ENCODE results near the gene MYO9B.
"Not testable (repeated sequence)": the region's sequence is repeated elsewhere in the genome, so short reads cannot be mapped to it uniquely, and the experiment has no call there.

MYO9B gene

DNA sequence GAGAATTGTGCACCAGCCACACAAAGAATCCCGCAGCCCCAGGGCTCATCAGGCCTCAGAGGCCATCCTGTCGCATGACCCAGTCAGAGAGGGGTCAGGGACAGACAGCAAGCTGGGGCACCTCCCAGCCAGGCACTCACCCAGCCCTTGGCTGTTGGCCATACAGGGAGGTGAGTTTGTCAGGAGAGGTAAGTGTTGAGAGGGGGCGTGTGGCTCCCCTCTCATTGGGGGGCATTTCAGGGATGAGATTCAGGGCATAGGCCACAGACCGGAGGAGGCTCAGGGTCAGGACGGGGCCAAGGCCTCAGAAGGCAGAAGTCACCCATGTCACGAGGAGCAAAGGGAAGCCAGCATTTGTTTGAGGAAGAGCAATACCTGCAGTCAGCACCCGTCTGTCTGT is 37.1 kb downstream of the MYO9B start:
- no peak for DNase-seq (ENCODE audit: low read depth in 2 of 2)

DNA sequence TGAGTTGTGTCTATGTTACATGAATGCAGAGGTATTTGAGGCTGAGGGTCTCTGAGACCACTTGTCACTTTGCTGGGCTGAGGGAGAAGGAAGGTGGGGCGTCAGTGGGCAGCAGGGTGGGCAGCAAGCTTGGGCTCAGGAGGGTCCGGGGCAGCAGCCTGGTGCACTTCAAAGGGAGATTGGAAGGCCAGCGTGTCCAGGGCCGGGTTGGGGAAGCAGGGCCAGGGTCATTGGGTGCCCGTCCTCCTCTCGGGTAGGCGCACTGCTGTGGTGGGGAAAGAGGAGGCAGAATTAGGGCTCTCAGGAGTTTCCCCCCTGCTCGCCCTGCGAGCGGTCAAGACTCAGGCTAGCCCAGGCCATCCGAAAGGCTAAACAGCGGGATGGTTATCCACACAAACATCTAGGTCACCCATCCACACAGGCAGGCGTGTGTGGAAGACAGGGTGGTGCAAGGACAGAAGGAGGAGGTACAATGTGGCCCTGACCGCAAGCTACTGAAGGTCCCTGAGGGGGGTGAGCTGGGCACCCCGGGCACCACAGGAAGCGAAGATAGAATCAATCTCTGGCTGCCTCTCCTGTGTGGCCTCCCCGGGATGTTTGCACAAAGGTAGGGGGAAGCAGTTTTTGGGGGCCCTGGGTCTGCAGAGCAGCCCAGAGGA is 37.7 kb downstream of the MYO9B start:
- DNase-seq (ENCODE audit: low read depth in 2 of 2) = no peak

DNA sequence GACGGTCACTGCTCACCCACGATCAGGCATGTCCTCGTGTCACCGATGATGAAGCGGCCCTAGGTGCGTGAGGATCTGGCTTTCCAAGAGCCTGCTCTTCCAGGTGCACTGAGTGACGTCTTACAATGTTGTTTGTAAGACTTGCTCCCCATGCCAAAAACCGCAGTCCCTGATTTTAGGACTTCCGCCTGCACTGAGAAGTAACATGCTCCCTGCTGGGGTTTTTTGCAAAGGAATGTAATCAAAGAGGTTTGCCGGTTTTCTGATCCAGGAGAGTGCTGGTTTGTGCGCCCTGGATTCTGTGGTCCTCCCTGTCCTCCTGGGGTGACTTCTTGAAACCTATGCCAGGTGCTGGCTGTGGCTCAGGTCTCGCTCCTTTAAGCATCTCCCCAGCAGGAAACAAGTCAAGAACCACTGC is 38.8 kb downstream of the MYO9B start:
- no peak for DNase-seq (ENCODE audit: low read depth in 2 of 2)

DNA sequence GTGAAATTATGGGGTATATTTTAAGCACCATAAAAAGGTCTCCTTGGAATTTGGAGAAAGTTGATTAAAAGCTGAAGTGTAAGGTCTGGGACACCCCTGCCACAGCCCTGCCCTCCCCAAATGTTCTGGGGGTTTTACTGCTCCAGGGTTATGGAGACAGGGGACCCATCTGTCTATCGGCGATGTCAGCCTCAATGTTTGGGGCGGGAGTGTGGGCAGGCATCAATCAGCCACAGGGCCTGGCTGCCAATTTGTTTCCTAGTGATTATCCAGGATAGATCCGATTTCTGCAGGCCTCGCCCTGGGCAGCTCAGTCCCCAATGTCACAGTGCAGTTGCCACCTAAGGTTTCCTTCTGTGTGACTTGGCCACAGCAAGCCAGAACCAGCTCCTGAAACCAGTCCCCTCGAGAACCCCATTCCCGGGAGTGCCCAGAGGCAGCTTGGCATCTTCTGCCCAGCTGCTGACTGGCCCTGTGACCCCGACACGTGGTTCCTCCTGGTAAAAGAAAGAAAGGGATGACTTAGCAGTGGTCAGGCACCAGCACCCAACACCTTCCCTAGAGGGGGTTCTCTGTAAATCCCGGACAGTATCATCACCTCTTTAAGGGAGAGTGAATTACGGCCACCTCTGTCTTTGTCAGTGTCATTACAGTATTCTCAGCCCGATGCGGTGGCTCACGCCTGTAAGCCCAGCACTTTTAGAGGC is 41.6 kb downstream of the MYO9B start:
- DNase-seq (ENCODE audit: low read depth in 2 of 2) = no peak

DNA sequence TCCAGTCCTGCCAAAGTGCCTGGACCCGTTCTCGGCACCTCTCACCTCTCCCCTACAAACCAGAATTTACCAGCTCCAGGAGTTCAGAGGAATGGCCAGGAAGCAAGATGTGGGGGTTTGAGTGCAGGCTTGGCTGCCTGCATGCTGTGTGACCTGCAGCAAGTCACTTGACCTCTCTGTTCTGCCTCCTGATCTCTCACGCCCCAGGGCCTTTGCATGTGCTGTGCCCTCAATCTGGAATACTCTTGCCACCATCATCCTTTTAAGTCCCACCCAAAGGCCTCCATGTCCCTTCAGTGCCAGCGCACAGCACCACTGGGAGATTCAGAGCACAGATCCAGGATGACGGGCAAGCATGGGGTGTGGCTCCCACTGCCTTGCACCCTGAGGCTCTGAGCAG is 43.4 kb downstream of the MYO9B start:
- no peak for DNase-seq (ENCODE audit: low read depth in 2 of 2)

DNA sequence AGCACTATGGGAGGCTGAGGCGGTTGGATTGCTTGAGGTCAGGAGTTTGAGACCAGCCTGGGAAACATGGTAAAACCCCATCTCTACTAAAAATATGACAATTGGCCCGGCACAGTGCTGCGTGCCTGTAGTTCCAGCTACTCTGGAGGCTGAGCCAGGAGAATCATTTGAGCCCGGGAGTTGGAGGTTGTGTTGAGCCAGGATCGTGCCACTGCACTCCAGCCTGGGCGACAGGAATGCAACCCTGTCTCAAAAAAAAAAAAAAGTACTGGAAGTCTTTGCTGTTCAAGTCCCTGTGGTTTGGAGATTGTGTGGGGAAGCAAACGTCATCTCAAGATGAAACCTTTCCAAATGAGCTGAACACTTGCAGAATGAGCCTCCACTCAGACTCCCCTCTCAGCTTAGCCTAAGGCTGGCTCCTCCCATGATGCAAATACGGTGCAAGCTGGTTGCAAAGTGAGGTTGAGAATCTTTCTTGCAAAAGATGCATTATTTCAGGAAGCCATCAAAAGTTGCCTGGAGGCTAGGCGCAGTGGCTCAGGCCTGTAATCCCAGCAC is 46.2 kb downstream of the MYO9B start:
- no peak for DNase-seq (ENCODE audit: low read depth in 2 of 2)

DNA sequence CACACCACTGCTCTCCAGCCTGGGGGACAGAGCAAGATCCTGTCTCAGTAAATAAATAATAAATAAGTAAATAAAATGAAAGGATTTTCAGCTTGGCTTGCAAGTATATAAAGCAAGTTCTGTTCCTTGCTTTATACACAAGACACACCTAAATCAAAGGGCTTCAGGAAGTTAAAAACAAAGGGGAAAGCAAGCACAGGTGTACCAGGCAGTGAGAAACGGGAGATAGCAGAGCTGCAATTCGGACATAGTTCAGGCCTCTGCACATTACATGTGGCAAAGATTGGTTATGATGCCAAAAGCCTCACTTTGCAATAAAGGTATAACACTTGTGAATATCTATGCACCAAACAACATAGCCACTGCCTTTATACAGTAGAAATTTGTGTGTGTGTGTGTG is 47.5 kb downstream of the MYO9B start:
- no peak for DNase-seq (ENCODE audit: low read depth in 2 of 2)

DNA sequence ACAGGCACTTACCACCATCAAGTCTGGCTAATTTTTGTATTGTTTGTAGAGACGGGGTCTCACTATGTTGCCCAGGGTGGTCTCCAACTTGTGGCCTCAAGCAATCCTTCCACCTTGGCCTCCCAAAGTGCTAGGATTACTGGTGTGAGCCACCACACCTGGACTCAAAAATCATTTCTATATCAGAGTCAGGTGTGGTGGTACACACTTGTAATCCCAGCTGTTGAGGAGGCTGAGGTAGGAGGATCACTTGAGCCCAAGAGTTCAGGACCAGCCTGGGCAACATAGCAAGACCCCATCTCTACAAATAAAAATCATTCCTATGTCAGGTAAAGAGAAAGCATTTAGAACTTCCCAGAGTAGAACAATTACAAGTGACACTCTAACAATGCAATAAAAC is 48.4 kb downstream of the MYO9B start:
- DNase-seq (ENCODE audit: low read depth in 2 of 2) = no peak

DNA sequence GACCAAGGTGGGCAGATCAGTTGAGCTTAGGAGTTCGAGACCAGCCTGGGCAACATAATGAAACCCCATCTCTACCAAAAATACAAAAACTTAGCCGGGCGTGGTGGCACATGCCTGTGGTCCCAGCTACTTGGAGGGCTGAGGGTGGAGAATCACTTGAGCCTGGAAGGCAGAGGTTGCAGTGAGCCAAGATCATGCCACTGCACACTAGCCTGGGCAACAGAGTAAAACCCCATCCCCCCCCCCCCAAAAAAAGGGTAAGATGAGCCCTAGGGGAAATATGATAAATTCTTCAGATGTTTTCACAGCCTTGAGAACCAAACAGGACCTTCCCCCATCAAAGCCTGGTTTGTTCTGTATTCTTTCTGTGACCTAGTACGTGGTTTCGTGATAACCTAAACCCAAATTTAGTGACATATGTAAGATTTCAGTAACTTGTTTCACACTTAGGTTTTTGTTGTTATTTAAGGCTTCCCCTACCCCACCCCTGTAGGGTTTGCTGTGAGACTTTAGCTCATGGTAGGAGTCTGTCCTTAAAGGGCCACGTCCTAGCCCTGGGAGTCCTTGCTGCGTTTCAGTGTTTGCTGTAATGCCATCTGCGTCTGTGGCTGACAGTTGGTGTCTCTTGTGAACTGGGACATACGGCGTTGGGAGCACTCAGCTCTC is 49.6 kb downstream of the MYO9B start:
- no peak for DNase-seq (ENCODE audit: low read depth in 2 of 2)

DNA sequence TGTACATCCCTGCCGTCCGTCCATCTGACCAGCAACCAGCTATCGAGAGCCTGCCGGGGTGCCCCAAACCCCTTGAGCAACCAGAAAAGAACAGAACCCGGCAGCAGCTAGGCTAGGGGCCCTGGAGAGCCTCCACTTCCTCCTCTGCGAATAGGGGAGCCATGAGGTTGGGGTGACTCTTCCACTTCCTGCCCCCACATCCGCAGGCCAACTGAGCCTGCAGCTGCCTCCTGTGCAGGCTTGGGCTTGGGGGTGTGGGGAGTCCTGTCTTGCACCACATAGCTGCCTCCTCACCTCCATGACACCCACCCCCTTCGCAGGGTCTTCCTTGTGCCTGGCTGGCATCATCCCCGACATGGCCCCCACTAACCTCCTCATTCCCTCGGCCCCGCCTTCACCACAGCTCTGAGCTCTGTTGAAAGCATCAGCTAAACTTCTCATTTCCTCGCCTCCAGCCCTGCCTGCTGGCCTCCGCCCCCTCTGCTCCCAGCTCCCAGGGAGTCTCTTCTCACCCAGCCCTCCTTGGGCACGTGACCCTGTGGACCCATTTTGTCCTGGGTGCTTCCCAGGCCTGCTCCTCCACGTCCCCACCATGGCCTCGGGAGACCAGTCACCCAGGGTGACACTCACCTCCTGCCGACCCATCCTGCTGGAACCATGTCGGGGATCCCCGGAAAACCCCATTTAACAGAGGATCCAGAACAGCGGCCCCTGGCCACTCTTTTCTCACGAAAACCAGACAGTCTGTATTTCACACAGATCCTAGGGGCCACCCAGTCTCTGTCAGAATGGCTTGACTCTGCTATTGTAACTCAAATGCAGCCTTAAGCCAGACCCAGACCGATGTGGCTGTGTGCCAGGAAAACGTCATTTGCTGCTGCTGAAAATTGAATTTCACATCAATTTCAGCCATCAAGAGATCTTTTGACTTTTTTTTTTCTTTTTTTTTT is 50.4 kb downstream of the MYO9B start:
- peak; percentile 44 to 54 for DNase-seq (ENCODE audit: low read depth in 2 of 2)

DNA sequence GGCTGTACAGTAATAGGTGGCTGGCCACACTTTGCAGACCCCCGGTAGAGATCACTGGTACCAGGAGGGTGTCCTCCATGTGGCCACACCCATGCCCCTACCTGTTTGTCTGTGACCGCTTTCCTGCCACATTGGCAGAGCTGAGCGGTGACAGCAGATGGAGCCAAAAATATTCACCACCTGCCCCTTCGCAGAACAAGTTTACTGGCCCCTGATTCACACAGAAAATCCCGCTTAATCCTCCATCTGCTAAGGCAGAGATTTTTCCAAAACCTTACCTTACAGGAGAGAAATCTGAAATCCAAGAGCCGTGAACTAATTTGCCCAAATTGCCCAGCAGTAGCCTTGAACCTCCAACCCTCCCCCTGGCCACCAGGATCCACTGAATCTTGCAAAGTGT is 52.1 kb downstream of the MYO9B start:
- no peak for DNase-seq (ENCODE audit: low read depth in 2 of 2)

DNA sequence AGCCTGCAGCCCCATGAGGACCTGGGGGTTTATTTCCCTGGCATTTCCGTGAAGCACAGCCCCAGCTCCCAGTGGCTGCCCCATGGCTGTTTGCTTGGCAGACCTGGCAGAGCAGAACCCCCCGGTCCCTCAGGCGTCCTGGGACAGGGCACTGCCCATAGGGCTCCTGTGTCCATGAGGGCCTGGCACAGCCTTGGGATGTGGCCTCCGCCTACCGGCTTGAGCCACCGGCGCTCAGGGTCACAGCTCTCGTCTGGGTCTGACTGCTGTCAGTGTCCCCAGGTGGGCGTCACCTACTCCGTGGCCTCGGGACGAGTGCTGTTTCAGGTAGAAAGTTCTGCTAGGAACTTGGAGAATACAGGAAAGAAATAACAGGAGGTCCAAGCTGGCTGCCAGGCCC is 52.8 kb downstream of the MYO9B start:
- no peak for DNase-seq (ENCODE audit: low read depth in 2 of 2)

DNA sequence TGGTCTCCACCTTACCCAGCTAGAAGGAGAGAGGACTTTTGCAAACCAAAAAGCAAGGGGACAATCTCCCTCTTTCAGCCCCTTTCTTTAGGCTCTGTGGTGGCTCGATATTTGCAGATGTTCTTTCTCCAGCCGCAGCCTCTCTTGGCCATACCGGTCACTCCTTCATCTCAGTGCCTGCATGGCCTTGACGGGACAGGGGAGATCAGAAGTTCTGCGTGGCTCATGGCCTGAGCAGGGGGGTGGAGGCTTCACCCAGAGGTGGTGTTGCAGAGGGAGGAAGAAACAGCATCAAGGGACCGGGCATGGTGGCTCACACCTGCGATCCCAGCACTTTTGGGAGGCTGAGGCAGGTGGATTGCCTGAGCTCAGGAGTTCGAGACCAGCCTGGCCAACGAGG is 53.2 kb downstream of the MYO9B start:
- no peak for DNase-seq (ENCODE audit: low read depth in 2 of 2)

DNA sequence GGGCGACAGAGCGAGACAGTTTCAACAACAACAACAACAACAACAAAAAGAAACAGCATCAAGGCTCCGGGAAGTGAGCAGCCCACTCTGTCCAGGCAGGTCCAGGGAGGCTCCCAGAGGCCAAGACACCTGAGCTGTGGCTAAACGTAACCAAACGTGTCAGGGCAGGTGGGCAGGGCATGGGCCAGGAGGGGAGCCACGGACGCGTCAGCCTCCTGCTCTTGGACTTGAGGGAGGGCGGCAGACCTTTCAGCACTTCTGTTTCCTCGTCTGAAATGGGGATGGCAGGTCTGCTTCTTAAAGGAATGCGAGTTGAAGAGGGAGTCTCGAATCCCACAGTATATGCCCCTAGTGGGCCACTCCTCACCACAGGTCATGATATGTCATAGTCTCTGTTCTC is 53.8 kb downstream of the MYO9B start:
- DNase-seq (ENCODE audit: low read depth in 2 of 2) = no peak

DNA sequence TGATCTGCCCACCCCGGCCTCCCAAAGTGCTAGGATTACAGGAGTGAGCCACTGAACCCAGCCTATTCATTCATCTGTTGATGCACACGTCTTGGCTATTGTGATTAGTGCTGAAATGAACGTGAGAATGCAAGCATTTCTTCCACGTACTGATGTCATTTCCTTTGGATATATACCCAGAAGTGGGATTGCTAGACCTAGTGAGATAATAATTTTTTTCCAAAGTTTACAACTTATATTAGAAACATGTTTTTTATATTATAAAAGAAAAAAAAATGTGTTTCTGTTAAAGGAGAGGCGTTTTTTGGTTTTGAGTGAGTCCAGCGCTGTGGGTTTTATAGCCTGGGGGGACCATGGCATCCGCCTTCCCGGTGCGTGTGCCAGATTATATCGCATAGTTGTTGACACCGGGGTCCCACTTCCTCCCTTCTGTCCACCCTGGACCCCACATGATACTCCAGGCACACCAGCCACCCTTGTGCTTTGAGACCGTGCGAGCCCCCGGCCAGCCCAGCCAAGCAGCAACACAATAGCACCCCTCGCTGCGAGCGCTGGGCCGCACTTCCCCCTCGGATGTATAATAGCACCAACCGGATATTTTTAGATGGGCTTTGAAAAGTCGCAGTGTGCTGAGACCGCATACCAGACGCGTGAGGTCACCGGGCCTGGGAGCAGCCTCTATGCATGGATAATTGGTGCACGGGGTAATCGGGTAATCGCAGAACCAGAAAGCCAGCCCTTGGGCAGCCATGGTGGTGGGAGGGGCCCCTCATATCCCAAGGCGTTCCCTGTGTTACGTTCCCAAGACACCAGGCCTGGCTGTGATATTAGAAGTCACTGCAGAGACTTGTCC is 59.6 kb downstream of the MYO9B start:
- DNase-seq (ENCODE audit: low read depth in 2 of 2) = peak in 1 of 2 donors; percentile 10

DNA sequence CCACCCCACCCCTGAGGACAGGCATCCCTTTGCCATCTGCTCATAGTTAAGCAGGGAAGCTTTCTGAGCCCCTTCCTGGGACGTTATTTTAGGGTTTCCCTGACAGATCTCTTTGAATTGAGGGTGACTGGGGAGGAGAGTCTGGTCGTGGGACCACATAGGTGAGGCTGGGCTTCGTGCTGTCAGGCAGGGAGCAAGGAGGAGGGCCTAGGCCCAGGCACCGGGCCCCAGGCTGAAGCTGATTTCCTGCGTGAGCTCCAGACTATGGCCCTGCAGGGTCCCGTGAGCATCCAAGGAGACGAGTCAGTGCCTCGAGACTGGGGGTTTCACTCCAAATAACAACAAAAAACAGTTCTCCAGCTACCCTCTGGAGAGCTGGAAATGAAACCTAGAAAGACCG is 60.4 kb downstream of the MYO9B start:
- no peak for DNase-seq (ENCODE audit: low read depth in 2 of 2)

DNA sequence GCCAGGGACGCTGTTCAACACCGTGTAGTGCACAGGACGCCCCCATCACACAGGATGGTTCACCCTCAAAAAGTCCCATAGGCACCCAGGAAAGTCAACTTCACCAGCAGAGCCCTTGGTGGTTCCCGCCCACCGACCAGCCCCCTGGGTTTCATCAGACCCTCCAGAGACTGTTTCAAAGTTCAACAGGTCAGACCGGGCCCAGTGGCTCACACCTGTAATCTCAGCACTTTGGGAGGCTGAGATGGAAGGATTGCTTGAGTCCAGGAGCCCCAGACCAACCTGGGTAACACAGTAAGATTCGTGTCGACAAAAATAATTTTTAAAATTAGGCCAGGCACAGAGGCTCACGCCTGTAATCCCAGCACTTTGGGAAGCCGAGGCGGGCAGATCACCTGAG is 61.0 kb downstream of the MYO9B start:
- no peak for DNase-seq (ENCODE audit: low read depth in 2 of 2)

DNA sequence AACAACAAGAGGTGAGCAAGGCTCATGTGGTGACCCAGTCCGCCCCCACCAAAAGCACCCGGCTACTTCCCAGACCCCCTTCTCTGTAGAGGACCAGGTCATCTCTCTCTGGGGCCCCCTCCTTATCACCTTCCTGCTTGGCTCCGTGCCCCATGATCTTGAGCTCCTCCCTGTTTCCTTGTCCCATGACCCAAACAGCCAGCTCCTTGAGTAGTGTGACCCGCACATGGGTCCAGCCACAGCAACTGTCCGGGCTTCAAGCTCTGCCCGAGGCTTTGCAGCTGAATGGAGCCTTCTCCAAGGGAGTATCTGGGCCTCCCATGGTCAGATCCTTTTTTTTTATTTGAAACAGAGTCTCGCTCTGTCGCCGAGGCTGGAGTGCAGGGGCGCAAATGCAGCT is 61.8 kb downstream of the MYO9B start:
- DNase-seq (ENCODE audit: low read depth in 2 of 2) = no peak

DNA sequence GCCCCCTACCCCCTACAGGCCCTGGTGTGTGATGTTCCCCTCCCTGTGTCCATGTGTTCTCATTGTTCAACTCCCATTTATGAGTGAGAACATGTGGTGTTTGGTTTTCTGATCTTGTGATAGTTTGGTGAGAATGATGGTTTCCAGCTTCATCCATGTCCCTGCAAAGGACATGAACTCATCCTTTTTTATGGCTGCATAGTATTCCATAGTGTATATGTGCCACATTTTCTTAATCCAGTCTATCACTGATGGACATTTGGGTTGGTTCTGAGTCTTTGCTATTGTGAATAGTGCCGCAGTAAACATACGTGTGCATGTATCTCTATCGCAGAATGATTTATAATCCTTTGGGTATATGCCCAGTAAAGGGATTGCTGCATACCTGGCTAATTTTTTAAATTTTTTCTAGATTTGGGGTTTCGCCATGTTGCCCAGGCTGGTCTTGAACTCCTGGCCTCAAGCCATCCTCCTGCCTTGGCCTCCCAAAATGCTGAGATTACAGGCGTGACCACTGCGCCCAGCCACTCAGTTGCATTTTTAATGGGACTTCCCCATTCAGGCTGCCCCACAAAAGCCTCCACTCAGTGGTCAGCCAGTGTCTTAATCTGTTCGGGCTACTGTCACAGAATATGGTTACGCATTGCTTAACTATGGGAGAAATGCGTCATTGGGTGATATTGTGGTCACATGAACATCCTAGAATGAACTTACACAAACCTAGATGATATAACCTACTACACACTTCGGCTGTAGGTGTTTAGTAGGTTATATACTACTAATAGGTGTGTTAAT is 62.7 kb downstream of the MYO9B start:
- not testable (repeated sequence) for DNase-seq (ENCODE audit: low read depth in 2 of 2)
